Thyroid gland (tissue), 4 donors: Measurements from ENCODE around the gene DNAAF8. TPM values are rescaled to one million over a fixed set of nuclear protein-coding genes. Genes with fewer than 3 reads are reported as not detected.

ENCODE experiments used
- DNase-seq, 2 donors: peaks; one replicate each; pipeline ENCODE4 v3.0.0-alpha.2; 2019
- H3K27ac ChIP-seq, 3 donors: fragments of 200-600 bp; sonication (generic); 1 replicate in 2 of 3; 2 replicates in 1 of 3; pipeline ENCODE4 v1.5.1; 2016 to 2019; ENCODE audit warnings: mild to moderate bottlenecking in 1 of 3, moderate library complexity in 1 of 3
- H3K27me3 ChIP-seq: fragments of 200-600 bp; sonication (generic); one replicate; pipeline ENCODE4 v1.5.1; 2019
- H3K36me3 ChIP-seq, 2 donors: fragments of 200-600 bp; sonication (generic); one replicate each; pipeline ENCODE4 v1.5.1; 2016 to 2019
- H3K4me1 ChIP-seq, 2 donors: fragments of 200-600 bp; sonication (generic); one replicate each; pipeline ENCODE4 v1.5.1; 2017 to 2019
- H3K4me3 ChIP-seq, 3 donors: fragments of 200-600 bp; sonication (generic); replicated peaks in 1 of 3; 1 replicate in 2 of 3; 2 replicates in 1 of 3; pipeline ENCODE4 v1.5.1; 2016; ENCODE audit warnings: mild to moderate bottlenecking in 1 of 3
- H3K9me3 ChIP-seq: fragments of 200-600 bp; sonication (generic); one replicate; pipeline ENCODE4 v1.5.1; 2017
- CTCF ChIP-seq, 6 experiments: fragments of 200-600 bp in 3 of 6; fragments of 450-650 bp in 3 of 6; sonication (generic) in 3 of 6; IDR thresholded peaks; one replicate each; pipeline ENCODE4 v1.5.1; 2016 to 2019; ENCODE audit warnings: antibody characterized with exemption in 6 of 6, mild to moderate bottlenecking in 2 of 6, inconsistent platforms in 1 of 6, moderate library complexity in 1 of 6
- POLR2A ChIP-seq, 2 donors: fragments of 450-650 bp; IDR thresholded peaks; one replicate each; pipeline ENCODE4 v1.6.1; 2017; ENCODE audit warnings: antibody characterized with exemption in 2 of 2, mild to moderate bottlenecking in 2 of 2, moderate library complexity in 1 of 2
- WGBS, 2 donors: methylation state at CpG; one replicate each; pipeline ENCODE4 v1.1.5; 2017; 5-methylcytosine and 5-hydroxymethylcytosine counted together
- intact Hi-C: fragments of 100-400 bp; cut with DNase I; formaldehyde crosslinking; loops from one replicate; pipeline ENCODE4 v1.15.1; 2023
- total RNA-seq, 4 donors: library from RNA; depleted of rRNA; stranded (reverse); fragments of >200 nt; gene quantifications; one replicate each; pipeline ENCODE4 v1.2.3, GENCODE V29; 2016

DNAAF8 gene
- total RNA-seq, 4 donors from 2014 or later = 0.25 to 4.1 (median 2.8) TPM

- peaks cover 43 to 44% of the 10 kb centered on the region in 2 donors for H3K36me3 ChIP-seq
- WGBS, 2 donors = 89 to 91% methylated on average over 16 to 18 of the region's 19 CpGs
- H3K4me1 ChIP-seq = peaks cover 7 to 13% of the 10 kb centered on the region in 2 donors
- H3K9me3 ChIP-seq = no peaks in the 10 kb centered on the region
- intact Hi-C loops = loop anchor here (5.0 kb wide), 2 partner anchors 33 to 82 kb away; partner anchors contain the start of genes ANKS3 and DNAAF8
- no peak overlapping the region for H3K4me3 ChIP-seq
- no peak for TF ChIP-seq CTCF (IDR thresholded peaks at IDR 0.05)
- no peak for TF ChIP-seq POLR2A (IDR thresholded peaks at IDR 0.05)
- H3K27ac ChIP-seq = no peak overlapping the region
- no peaks in the 10 kb centered on the region for H3K27me3 ChIP-seq
- no peak for DNase-seq
Observed at GRCh38 chr16:4699046-4699556, 35.2 kb upstream of the DNAAF8 start.

GRCh38 chr16:4700380-4700996 lies 33.8 kb upstream of the DNAAF8 start:
- Histone ChIP-seq H3K36me3 (peaks cover 39 to 42% of the 10 kb centered on the region in 2 donors), H3K9me3 (no peaks in the 10 kb centered on the region), H3K27ac (no peak overlapping the region), H3K4me3 (no peak overlapping the region), H3K4me1 (peaks cover 0 to under 1% of the 10 kb centered on the region in 2 donors), H3K27me3 (no peaks in the 10 kb centered on the region)
- TF ChIP-seq POLR2A (IDR thresholded peaks at IDR 0.05) (no peak), CTCF (IDR thresholded peaks at IDR 0.05) (no peak)
- 92 to 94% methylated on average over 12 to 13 of the region's 13 CpGs for WGBS, 2 donors
- DNase-seq = no peak
- intact Hi-C loops = no loop called here

GRCh38 chr16:4700997-4701743 lies 33.2 kb upstream of the DNAAF8 start:
- Histone ChIP-seq H3K4me3 (no peak overlapping the region), H3K9me3 (no peaks in the 10 kb centered on the region), H3K36me3 (peaks cover 32 to 35% of the 10 kb centered on the region in 2 donors), H3K27ac (no peak overlapping the region), H3K4me1 (no peaks in the 10 kb centered on the region), H3K27me3 (no peaks in the 10 kb centered on the region)
- intact Hi-C loops = no loop called here
- DNase-seq = no peak
- 87 to 89% methylated on average over 19 to 32 of the region's 33 CpGs for WGBS, 2 donors
- no peak for TF ChIP-seq CTCF (IDR thresholded peaks at IDR 0.05)

- H3K27me3 ChIP-seq = no peaks in the 10 kb centered on the region
- no peaks in the 10 kb centered on the region for H3K4me1 ChIP-seq
- intact Hi-C loops = no loop called here
- TF ChIP-seq POLR2A (IDR thresholded peaks at IDR 0.05) (no peak), CTCF (IDR thresholded peaks at IDR 0.05) (no peak)
- H3K4me3 ChIP-seq = no peak overlapping the region
- 87 to 98% methylated on average over 6 to 11 of the region's 17 CpGs for WGBS, 2 donors
- DNase-seq = no peak
- no peaks in the 10 kb centered on the region for H3K9me3 ChIP-seq
- H3K27ac ChIP-seq = no peak overlapping the region
- H3K36me3 ChIP-seq = peaks cover 29 to 31% of the 10 kb centered on the region in 2 donors
Observed at GRCh38 chr16:4701791-4702465, 32.4 kb upstream of the DNAAF8 start.
